ENCODE data around the gene SLC26A8.

The SLC26A8 gene

DNA sequence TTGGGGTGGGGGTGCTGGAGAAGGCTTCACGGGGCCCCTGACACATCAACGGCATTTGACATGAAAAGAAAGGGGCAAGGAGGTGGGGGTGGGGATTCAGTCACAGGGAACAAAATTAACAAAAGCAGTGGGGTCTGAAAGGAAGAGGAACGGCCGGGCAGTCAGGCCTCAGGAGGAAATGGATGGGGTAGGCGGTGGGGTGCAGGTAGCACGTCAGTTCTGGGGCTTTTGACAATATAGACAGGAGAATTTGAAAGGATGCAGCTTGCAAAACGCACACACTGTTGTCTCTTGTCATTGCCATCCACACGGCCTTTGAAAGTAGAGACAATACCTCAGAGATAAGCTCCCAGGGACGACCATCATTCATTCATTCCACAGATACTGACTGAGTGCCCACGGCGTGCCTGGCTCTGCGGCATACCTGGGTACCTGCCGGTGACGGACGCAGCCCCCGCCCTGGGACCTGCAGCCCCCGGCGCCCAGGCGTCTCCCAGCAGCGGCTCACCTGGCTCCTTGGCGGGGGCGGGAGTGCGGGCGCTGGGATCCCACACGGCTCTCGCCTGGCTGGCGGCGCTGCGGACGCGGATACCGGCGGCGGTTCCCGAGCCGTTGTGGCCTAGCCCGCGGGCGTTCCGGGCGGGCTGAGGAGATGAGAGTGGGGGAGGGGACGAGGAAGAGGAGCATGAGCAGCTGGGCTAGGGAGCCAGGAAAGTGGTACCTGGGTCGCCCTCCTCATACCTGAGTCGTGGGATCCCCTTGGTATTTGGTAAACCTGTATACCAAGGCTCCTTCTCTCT is at the start of gene SLC26A8:
TSS of gene SLC26A8 (minus strand) at position 646 of the 800 bp plus-strand sequence. CDS start 4,934 bp downstream, outside the sequence.
- no peak for DNase-seq (ENCODE audit: low read depth in 3 of 3, low spot score in 1 of 3)

DNA sequence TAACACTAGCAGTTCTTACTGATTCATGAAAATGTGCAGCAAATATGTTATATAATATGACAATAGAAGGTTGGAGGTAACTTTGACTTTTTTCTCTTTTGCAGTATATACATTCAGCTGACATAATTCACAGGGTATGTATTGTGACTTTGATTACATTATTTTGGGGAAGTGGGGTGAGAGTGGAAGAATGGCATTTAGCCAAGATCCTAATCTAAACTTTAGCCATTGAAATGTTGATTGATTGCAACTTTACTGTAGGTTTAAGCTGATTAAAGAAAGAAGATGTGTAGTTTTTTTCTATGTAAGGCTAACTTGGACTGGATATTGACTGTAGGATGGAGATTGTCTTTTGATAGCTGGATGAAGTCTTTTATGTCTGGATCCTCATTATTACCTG is 49.1 kb upstream of the SLC26A8 start:
- DNase-seq (ENCODE audit: low read depth in 3 of 3, low spot score in 1 of 3): no peak

GRCh38 chr6:36072681-36073080 is 48.2 kb upstream of the SLC26A8 start:
- no peak for DNase-seq (ENCODE audit: low read depth in 3 of 3, low spot score in 1 of 3)

- DNase-seq (ENCODE audit: low read depth in 3 of 3, low spot score in 1 of 3): no peak
Measured at GRCh38 chr6:36071714-36072113, 47.3 kb upstream of the SLC26A8 start.

DNA sequence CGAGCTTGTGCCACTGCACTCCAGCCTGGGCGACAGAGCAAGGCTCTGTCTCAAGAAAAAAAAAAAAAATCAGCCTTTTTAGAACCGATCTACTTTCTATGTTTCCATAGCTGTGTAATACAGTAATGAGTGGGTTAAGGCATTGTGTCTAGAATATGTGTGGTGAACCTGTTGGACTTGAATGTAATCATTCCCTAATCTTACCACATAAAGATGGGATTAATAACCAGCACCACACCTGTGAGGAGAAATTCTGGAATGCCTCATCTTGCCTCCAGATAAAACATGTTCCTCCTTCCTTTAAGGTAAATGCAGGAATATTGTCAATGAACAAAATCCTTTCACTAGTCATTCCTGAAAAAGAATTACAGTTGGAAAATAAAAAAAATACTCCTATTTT is 46.8 kb upstream of the SLC26A8 start:
- no peak for DNase-seq (ENCODE audit: low read depth in 3 of 3, low spot score in 1 of 3)

DNA sequence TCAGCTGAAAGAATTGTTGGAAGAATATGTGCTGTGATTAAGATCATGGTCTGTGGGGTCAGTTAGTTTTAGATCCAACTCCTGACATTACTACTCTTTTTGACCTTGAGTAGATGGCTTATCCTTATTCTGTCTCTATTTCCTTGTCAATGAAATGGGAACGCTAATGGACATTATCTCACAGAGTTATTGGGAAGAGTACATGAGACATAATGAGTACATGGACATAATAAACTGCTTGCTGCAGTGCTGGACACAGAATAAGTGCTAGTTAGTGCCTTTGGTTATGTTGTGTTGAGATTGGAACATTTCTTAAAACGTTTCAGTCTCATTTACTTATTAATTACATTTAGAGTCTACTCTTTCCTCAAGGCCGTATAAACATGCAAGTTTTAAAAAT is 45.8 kb upstream of the SLC26A8 start:
- DNase-seq (ENCODE audit: low read depth in 3 of 3, low spot score in 1 of 3): no peak

DNA sequence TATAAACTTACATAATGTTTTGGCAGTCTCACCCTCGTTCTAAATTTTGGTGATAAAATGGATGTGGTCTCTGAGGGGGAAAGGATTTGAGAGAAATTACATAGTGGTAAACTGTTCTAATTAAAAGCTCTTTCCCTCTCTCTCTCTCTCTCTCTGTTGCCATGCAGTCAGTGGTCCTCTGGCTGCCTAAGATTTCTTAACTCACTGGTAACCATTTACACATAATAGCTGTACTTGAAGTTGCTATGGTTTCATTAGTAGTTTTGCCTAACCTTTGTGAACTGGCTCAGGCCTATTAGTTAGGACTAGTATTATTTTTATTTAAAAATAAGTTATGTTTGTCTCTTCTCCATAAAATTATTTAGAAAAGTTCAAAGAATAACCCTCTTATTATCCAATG is 45.1 kb upstream of the SLC26A8 start:
- DNase-seq (ENCODE audit: low read depth in 3 of 3, low spot score in 1 of 3): no peak

DNA sequence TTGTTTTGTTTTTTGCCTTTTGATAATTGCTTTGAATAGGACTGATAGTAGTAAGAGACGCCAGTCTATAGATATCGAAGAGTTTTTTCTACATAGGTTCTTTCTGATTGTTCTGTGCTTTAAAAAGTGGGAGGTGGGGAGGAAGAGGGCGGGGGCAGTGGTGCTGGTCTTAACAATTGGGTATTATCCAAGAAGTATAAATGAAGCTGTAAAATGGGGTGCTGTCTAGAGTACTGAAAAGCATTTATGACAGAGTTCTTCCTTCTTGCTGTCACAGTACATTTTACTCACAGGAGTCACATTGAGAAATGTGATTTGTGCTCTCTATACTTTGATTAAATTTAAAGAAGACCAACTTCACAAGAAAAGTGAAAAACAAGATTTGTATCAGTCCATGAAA is 44.1 kb upstream of the SLC26A8 start:
- no peak for DNase-seq (ENCODE audit: low read depth in 3 of 3, low spot score in 1 of 3)

- DNase-seq (ENCODE audit: low read depth in 3 of 3, low spot score in 1 of 3): no peak
Measured at GRCh38 chr6:36068012-36068392, 43.6 kb upstream of the SLC26A8 start.

- DNase-seq (ENCODE audit: low read depth in 3 of 3, low spot score in 1 of 3): no peak
Measured at GRCh38 chr6:36067374-36068011, 43.1 kb upstream of the SLC26A8 start.

- no peak for DNase-seq (ENCODE audit: low read depth in 3 of 3, low spot score in 1 of 3)
Measured at GRCh38 chr6:36066817-36067216, 42.4 kb upstream of the SLC26A8 start.

- no peak for DNase-seq (ENCODE audit: low read depth in 3 of 3, low spot score in 1 of 3)
Measured at GRCh38 chr6:36065916-36066315, 41.5 kb upstream of the SLC26A8 start.

DNA sequence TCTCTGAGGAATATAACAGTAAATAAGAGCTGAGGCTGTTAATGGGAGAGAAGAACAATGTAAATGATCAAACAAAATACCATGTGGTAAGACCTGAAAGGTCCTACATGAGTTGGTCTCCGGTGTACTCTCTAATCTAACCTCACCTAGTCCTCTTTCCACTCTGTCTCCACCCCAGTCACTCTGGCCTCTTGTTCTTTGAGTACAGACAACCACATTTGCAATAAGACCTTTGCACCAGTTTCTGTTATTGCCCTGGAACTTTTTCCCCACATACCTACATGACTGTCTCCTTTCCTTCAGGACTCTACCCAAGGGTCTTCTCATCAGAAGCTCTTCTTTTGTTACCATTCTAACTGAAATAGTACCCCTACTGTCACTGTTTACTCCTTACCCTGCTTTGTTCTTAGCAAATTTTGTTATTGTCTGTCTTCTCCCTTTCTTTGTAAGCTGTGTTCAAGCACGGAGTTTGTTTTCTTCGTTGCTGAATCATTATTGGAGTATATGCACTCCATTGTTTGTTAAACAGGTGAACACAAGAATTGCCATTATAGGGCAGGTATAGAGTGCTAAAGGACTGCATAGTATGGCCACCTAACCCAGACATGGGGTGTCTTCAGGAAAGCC is 40.4 kb upstream of the SLC26A8 start:
- DNase-seq (ENCODE audit: low read depth in 3 of 3, low spot score in 1 of 3): no peak

DNA sequence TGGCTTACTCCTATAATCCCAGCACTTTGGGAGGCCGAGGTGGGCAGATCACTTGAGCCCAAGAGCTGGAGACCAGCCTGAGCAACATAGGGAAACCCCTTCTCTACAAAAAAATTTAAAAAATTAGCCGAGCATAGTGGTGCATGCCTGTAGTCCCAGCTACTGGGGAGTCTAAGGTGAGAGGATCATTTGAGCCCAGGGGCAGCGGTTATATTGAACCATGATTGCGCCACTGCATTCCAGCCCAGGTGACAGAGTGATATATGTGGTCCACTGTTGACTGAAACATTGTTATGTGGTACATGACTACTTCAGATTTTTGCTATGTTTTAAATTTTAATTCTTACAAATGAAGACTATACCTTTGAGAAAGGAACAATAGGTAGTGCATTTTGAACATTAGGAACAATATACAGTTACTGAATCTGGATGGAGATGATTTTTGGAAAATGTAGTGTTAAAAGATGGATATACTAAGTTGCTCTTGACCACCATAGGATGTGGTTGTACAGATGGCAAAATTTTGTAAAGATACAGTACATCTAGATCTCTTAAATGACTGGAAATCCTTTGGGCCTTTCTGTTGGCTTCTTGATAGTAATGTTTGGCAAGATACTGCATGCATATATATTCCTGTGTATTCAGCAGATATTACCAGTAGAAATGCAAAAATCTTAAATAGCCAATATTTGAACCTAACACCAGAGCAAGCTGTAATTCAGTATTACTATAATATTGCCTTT is 39.0 kb upstream of the SLC26A8 start:
- no peak for DNase-seq (ENCODE audit: low read depth in 3 of 3, low spot score in 1 of 3)

DNA sequence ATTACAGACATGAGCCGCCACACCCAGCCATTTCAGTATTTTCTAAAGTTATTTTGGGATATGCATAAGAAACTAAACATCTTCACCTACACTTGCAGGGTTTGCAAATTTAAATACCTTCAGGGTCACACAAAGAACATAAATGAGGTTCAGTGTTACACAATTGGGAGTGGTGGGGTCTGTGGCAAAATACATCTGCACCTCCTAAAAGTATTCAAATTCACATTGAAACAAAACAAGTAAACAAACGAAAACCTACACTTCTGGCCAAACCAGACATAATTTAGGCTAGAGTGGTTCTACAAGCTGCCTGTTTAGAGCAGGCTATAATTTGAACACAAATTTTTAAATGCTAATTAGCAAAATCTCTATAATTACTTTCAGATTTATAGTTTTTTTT is 37.8 kb upstream of the SLC26A8 start:
- DNase-seq (ENCODE audit: low read depth in 3 of 3, low spot score in 1 of 3): no peak

- no peak for DNase-seq (ENCODE audit: low read depth in 3 of 3, low spot score in 1 of 3)
Measured at GRCh38 chr6:36061236-36061635, 36.8 kb upstream of the SLC26A8 start.

- no peak for DNase-seq (ENCODE audit: low read depth in 3 of 3, low spot score in 1 of 3)
Measured at GRCh38 chr6:36056178-36056577, 31.7 kb upstream of the SLC26A8 start.

DNA sequence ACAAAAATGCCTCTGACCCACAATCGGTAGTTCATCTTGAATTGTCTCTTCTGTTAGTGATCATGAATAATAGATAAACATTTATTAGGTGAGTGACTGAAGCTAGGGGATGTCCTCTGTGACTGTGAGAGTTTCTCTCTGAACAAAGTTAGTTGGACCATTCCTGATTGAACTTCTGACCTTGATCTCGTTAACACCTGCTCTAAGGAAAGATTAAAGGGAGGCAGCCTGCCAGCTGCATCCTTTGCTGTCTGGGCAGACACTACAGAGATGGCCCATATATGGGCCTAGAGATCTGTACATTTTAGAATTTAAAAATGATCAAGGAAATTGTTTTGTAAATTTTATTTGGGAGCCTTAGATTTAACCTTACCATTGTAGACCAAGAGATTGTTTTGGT is 30.5 kb upstream of the SLC26A8 start:
- DNase-seq (ENCODE audit: low read depth in 3 of 3, low spot score in 1 of 3): no peak

DNA sequence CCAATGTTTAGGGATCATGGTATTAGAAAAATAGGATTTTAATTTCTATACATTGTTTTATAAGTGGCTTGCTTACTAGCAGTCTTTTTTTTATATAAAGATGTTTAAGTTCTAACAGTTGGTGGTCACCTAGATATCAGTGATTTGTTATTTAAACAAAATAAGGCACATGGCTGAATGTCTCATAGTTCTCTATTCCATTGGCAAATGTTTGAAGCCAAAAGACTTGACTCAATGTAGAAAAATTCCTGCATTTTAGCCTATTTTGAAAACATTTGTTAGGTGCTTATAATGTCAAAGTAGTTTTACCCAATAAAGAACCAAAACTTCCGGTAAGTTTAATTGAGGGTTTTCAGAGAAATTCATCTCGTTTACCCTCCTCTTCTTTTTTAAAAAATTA is 30.0 kb upstream of the SLC26A8 start:
- no peak for DNase-seq (ENCODE audit: low read depth in 3 of 3, low spot score in 1 of 3)

- DNase-seq (ENCODE audit: low read depth in 3 of 3, low spot score in 1 of 3): no peak
Measured at GRCh38 chr6:36053878-36054277, 29.4 kb upstream of the SLC26A8 start.

DNA sequence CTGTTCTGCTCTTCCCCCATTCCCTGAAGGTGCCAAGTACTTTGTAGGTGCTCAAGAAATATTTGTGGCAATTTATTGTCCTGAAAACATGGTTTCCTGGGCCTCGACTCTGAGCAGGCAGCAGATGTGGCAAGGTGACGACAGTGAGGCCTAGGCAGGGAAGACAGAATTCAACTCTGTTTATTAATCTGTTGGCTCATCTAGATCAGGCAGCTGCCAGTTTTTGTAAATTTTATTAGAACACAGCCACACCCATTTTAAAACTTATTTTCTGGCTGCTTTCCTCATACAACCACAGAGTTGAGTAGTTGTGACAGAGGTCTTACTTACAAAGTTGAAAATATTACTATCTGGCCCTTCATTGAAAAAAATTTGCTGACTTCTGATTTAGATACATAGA is 27.7 kb upstream of the SLC26A8 start:
- no peak for DNase-seq (ENCODE audit: low read depth in 3 of 3, low spot score in 1 of 3)
